PFSK-1 (cell line): Measurements from ENCODE around the gene ARV1.

ENCODE experiments used
- POLR2AphosphoS5 ChIP-seq: IDR thresholded peaks from 2 replicates; pipeline ENCODE4 v1.6.1; 2012; ENCODE audit warnings: low read depth, mild to moderate bottlenecking, control low read depth, low read length, moderate library complexity
- SIN3A ChIP-seq: IDR thresholded peaks from 2 replicates; pipeline ENCODE4 v1.6.1; 2012; ENCODE audit warnings: mild to moderate bottlenecking, low read length, moderate library complexity, borderline replicate concordance; ENCODE audit not compliant: insufficient read depth
- TAF1 ChIP-seq: IDR thresholded peaks from 2 replicates; pipeline ENCODE4 v1.6.1; 2012; ENCODE audit warnings: low read length, control low read depth, borderline replicate concordance; ENCODE audit not compliant: insufficient read depth
- TF ChIP-seq, protein P1 (sequence below), 2 experiments: IDR thresholded peaks; 2 replicates each; pipeline versions ENCODE4 v1.6.1 to v1.8.0; 2011 to 2012; ENCODE audit warnings: low read depth in 2 of 2, low read length in 2 of 2, control low read depth in 1 of 2, inconsistent platforms in 1 of 2, mild to moderate bottlenecking in 1 of 2, moderate library complexity in 1 of 2; ENCODE audit not compliant: insufficient read depth in 1 of 2

DNA sequence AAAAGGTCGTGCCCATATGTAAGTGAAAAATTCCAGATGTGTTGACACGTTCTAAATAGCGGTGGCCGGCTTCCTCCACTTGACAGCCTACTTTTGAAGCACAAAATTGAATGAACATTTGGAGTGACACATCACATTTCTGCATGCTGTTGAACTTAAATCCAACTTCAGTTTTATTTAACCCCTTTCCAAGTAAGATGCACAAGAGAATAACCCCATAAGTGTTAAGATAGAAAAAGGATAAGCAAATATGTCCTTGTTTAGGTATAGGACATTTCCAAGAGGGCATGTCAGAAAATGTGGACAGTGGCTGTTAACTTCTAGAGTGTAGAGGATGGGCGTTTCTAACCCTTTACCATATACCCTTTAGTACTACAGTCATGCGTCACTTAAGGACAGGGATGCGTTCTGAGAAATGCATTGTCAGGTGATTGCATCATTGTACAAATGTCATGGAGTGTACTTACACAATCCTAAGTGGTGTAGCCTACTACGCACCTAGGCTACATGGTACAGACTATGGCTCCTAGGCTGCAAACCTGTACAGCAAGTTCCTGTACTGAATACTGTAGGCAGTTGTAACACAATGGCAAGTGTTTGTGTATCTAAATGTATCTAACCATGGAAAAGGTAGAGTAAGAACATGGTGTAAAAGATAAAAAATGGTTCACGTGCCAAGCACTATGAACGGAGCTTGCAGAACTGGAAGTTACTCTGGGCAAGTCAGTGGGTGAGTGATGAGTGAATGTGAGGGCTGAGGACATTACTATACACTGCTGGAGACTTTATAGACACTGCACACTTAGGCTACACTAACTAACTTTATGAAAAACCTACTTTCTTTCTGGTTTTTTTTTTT lies 70.5 kb downstream of the ARV1 start:
- TF ChIP-seq, protein P1, sequence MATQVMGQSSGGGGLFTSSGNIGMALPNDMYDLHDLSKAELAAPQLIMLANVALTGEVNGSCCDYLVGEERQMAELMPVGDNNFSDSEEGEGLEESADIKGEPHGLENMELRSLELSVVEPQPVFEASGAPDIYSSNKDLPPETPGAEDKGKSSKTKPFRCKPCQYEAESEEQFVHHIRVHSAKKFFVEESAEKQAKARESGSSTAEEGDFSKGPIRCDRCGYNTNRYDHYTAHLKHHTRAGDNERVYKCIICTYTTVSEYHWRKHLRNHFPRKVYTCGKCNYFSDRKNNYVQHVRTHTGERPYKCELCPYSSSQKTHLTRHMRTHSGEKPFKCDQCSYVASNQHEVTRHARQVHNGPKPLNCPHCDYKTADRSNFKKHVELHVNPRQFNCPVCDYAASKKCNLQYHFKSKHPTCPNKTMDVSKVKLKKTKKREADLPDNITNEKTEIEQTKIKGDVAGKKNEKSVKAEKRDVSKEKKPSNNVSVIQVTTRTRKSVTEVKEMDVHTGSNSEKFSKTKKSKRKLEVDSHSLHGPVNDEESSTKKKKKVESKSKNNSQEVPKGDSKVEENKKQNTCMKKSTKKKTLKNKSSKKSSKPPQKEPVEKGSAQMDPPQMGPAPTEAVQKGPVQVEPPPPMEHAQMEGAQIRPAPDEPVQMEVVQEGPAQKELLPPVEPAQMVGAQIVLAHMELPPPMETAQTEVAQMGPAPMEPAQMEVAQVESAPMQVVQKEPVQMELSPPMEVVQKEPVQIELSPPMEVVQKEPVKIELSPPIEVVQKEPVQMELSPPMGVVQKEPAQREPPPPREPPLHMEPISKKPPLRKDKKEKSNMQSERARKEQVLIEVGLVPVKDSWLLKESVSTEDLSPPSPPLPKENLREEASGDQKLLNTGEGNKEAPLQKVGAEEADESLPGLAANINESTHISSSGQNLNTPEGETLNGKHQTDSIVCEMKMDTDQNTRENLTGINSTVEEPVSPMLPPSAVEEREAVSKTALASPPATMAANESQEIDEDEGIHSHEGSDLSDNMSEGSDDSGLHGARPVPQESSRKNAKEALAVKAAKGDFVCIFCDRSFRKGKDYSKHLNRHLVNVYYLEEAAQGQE (IDR thresholded peaks at IDR 0.05; ENCODE audit: insufficient read depth in 1 of 2, low read depth in 2 of 2, low read length in 2 of 2) = no peak
- TF ChIP-seq TAF1 (no peak), SIN3A (no peak), POLR2AphosphoS5 (no peak)
